K562 (cell line): Measurements from ENCODE around the gene SRGAP2B.
"Not testable (repeated sequence)": the region's sequence is repeated elsewhere in the genome, so short reads cannot be mapped to it uniquely, and the experiment has no call there.

Source experiments
- HBP1 ChIP-seq: fragments of 450-650 bp; formaldehyde crosslinking; IDR thresholded peaks from 2 replicates; pipeline ENCODE4 v1.4.0; 2022; ENCODE audit warnings: missing genetic modification characterization
- NCOR1 ChIP-seq: fragments of 450-650 bp; IDR thresholded peaks from 2 replicates; pipeline ENCODE4 v1.6.1; 2016; ENCODE audit warnings: mild to moderate bottlenecking, moderate library complexity
- SMARCA5 ChIP-seq: fragments of 450-650 bp; IDR thresholded peaks from 2 replicates; pipeline ENCODE4 v1.6.1; 2016

GRCh38 chr1:145015744-145016491 lies 79.2 kb downstream of the SRGAP2B start:
- not testable (repeated sequence) for TF ChIP-seq HBP1 (CRISPR knock-in tag); NCOR1; SMARCA5
